HG03571 (cell line): ENCODE results near the gene C20orf202.
"Not testable (repeated sequence)": the region's sequence is repeated elsewhere in the genome, so short reads cannot be mapped to it uniquely, and the experiment has no call there.

Experiments used
- ATAC-seq: cut with Tn5 transposase; IDR thresholded peaks from one replicate; pipeline ENCODE4 v1.9.1; 2021; ENCODE audit not compliant: unreplicated experiment

The C20orf202 gene

DNA sequence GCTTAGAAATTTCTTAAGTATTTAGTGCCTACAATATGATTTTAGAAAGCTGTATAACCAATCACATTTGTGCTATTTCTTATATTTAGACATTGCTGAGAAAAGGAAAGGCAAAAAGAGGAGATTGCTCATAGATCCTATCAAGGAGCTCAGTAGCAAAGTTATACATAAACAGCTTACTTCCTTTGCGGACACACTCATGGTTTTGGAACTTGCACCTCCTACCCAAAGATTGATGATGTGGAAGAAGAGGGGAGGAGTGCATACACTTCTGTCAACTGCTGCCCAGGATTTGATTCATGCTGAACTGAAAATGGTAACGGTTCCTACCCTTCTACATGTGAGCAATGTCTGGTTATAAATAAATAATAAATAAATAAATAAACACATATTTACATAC lies 39.3 kb downstream of the C20orf202 start:
- ATAC-seq, result no peak

DNA sequence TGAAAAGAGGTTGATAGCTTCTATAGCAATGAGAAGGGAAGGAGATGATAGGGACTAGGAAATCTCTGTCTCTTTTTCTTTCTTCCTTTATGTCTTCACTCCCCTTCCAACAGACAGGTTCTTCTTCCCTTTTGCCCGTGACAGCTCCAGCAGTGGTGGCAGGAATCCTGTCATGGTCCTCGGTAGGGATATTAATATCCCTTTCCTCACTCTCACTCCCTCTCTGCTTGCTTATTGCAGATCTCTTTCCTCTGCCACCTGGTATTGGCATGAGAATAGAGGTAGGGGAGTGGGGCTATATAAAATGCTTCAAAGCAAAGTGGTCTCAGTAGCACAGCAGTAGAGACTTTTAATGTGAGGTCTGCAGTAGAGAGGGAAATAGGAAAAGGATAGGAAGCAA lies 42.3 kb downstream of the C20orf202 start:
- ATAC-seq, result no peak

DNA sequence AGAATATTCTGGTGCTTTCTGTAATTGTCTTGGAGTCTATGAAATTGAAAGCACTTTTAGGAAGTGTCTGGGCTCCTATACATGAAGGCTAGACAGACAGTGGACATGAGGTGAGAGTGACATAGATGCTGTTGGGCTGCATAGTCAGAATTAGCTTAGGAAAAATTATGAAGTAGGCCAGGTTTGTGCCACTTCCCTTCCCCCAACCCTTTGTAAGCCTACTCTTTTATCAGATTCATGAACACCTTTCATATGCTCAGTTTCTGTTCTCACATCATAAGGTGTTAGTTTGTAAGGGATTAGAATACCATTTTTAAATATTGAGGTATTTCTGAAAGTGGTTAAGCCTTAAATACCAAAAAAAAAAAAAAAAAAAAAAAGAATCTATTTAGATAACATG lies 44.4 kb downstream of the C20orf202 start:
- ATAC-seq, result no peak

DNA sequence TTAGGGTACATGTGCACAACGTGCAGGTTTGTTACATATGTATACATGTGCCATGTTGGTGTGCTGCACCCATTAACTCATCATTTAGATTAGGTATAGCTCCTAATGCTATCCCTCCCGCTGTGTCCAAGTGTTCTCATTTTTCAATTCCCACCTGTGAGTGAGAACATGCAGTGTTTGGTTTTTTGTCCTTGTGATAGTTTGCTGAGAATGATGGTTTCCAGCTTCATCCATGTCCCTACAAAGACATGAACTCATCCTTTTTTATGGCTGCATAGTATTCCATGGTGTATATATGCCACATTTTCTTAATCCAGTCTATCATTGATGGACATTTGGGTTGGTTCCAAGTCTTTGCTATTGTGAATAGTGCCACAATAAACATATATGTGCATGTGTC lies 47.0 kb downstream of the C20orf202 start:
- ATAC-seq, result not testable (repeated sequence)

DNA sequence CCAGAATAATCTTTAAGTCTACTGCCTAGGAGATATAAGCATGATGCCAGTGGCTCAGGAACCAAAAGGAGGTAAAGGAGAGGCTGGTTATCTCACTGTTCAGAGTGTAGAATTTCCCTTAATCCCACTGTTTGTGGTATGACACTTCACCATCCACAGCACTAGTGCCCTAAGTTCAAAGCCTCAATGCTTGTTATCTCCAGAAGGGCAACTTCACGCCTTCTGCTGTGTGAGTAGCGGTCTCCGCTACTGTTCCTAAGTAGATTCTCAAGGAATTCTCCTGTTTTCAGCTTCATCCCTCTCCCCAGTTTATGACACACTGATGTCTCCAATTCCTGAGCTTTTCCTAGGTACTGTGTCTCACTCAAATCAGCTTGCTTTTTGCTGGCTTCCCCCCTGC lies 49.2 kb downstream of the C20orf202 start:
- no peak for ATAC-seq

DNA sequence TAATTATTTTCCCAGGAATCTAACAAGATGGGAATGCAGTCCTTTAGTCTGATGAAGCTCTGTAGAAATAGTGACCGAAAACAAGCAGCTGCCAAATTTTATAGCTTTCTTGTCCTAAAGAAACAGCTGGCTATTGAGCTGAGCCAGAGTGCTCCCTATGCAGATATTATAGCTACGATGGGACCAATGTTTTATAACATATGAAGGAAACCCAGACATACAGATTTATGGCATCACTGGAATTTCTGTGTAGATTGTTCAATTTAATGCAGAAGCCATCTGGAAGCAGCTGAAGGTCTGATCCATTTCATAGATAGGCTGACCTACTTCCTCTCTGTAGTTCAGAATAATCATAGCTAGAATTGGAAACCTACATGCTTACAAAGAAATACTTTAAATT lies 51.0 kb downstream of the C20orf202 start:
- no peak for ATAC-seq

DNA sequence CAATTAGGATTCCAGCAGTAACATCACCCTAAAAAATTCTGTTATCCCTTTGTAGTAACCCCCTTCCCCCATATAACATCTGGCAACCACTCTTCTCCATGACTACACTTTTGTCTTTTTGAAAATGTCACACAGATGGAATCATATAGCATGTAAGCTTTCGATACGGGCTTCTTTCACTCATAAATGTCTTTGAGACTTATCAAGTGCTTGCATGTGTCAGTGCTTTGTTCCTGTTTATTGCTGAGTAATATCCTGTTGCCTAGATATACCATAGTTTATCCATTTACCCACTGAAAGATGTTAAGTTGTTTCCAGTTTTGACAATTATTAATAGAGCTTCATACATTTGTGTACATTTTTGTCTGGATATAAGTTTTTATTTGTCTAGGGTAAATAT lies 52.4 kb downstream of the C20orf202 start:
- no peak for ATAC-seq
